SIG-M5 (cell line): ENCODE data around the gene NEUROD2.

ENCODE experiments used
- DNase-seq: peaks from one replicate; lab custom pipeline; 2025; lab: John Stamatoyannopoulos, UW

NEUROD2 gene

GRCh38 chr17:39607851-39608130 is at the start of gene NEUROD2:
NEUROD2 (minus strand) TSS chr17:39607920; CDS start chr17:39606599, 1,321 bp downstream.
- no peak for DNase-seq

- no peak for DNase-seq
These were observed 47.4 kb upstream of the NEUROD2 start for GRCh38 chr17:39655105-39655504.

- no peak for DNase-seq
These were observed 46.1 kb upstream of the NEUROD2 start for GRCh38 chr17:39653662-39654331.

GRCh38 chr17:39653316-39653661 is 45.6 kb upstream of the NEUROD2 start:
- no peak for DNase-seq

- DNase-seq, result no peak
These were observed 45.0 kb upstream of the NEUROD2 start for GRCh38 chr17:39652587-39653315.

GRCh38 chr17:39651923-39652586 is 44.3 kb upstream of the NEUROD2 start:
- DNase-seq, result no peak

GRCh38 chr17:39650121-39650579 is 42.4 kb upstream of the NEUROD2 start:
- DNase-seq, result no peak

GRCh38 chr17:39648616-39649366 is 41.1 kb upstream of the NEUROD2 start:
- DNase-seq, result no peak

- no peak for DNase-seq
These were observed 39.5 kb upstream of the NEUROD2 start for GRCh38 chr17:39647256-39647655.

- no peak for DNase-seq
These were observed 35.6 kb upstream of the NEUROD2 start for GRCh38 chr17:39643271-39643670.

- no peak for DNase-seq
These were observed 34.8 kb upstream of the NEUROD2 start for GRCh38 chr17:39642291-39643074.

GRCh38 chr17:39641883-39642282 is 34.2 kb upstream of the NEUROD2 start:
- DNase-seq, result no peak

- no peak for DNase-seq
These were observed 33.4 kb upstream of the NEUROD2 start for GRCh38 chr17:39641097-39641496.

GRCh38 chr17:39640591-39641031 is 32.9 kb upstream of the NEUROD2 start:
- DNase-seq, result no peak

GRCh38 chr17:39639566-39640458 is 32.1 kb upstream of the NEUROD2 start:
- DNase-seq, result no peak

- DNase-seq, result no peak
These were observed 31.3 kb upstream of the NEUROD2 start for GRCh38 chr17:39639043-39639442.

- DNase-seq, result no peak
These were observed 30.6 kb upstream of the NEUROD2 start for GRCh38 chr17:39638317-39638716.

- no peak for DNase-seq
These were observed 29.4 kb upstream of the NEUROD2 start, which contains the start of gene STARD3 for GRCh38 chr17:39636927-39637736. STARD3 (plus strand) TSS chr17:39637144; CDS start chr17:39653532, 16,388 bp downstream.

GRCh38 chr17:39636587-39636926 is 28.8 kb upstream of the NEUROD2 start:
- DNase-seq, result no peak
